Measurements from ENCODE around the gene HELZ.

DNA sequence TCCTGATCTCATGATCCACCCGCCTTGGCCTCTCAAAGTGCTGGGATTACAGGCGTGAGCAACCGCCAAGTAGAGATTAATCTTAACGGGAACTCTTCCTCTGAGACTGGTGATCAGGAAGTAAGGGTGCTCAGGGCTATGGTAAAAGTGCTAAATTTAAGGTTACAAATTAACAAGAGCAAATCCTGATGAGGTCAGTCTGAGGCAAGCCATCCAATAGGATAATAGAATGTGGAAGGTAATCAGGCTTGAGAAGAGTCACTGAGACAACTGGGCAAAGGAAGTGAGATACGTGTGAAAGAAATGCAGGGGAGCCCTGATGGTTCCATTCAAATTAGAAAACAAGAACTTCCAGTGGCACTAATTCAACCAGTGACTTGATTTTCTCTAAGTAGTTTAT is 131.5 kb downstream of the HELZ start:
- TF ChIP-seq, protein P1, sequence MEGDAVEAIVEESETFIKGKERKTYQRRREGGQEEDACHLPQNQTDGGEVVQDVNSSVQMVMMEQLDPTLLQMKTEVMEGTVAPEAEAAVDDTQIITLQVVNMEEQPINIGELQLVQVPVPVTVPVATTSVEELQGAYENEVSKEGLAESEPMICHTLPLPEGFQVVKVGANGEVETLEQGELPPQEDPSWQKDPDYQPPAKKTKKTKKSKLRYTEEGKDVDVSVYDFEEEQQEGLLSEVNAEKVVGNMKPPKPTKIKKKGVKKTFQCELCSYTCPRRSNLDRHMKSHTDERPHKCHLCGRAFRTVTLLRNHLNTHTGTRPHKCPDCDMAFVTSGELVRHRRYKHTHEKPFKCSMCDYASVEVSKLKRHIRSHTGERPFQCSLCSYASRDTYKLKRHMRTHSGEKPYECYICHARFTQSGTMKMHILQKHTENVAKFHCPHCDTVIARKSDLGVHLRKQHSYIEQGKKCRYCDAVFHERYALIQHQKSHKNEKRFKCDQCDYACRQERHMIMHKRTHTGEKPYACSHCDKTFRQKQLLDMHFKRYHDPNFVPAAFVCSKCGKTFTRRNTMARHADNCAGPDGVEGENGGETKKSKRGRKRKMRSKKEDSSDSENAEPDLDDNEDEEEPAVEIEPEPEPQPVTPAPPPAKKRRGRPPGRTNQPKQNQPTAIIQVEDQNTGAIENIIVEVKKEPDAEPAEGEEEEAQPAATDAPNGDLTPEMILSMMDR (IDR thresholded peaks at IDR 0.05; ENCODE audit: poor library complexity) = no peak
- no peak for TF ChIP-seq EZH2 (IDR thresholded peaks at IDR 0.05; ENCODE audit: borderline replicate concordance)
